Upper lobe of right lung (tissue), 1 donor: ENCODE data around the gene PARP16. TPM values are rescaled to one million over a fixed set of nuclear protein-coding genes. Genes with fewer than 3 reads are reported as not detected.

Experiments
- ATAC-seq: fragments of 200-7000 bp; cut with Tn5 transposase; one replicate; pipeline ENCODE4 v1.9.1; 2020; ENCODE audit warnings: mild to moderate bottlenecking, moderate library complexity
- DNase-seq: peaks from one replicate; pipeline ENCODE4 v3.0.0-alpha.2; 2020
- H3K27ac ChIP-seq: fragments of 200-600 bp; one replicate; pipeline ENCODE4 v1.8.0; 2022
- H3K27me3 ChIP-seq: fragments of 200-600 bp; one replicate; pipeline ENCODE4 v1.8.0; 2022; ENCODE audit warnings: mild to moderate bottlenecking
- H3K36me3 ChIP-seq: fragments of 200-600 bp; one replicate; pipeline ENCODE4 v1.8.0; 2022
- H3K4me1 ChIP-seq: fragments of 200-600 bp; one replicate; pipeline ENCODE4 v1.8.0; 2022
- H3K4me3 ChIP-seq: fragments of 200-600 bp; one replicate; pipeline ENCODE4 v1.8.0; 2022; ENCODE audit warnings: mild to moderate bottlenecking
- H3K9me3 ChIP-seq: fragments of 200-600 bp; one replicate; pipeline ENCODE4 v1.8.0; 2022
- intact Hi-C: fragments of 100-400 bp; cut with DNase I; formaldehyde crosslinking; loops from one replicate; pipeline ENCODE4 v1.11.0; 2022
- total RNA-seq: library from RNA; stranded (reverse); fragmentation: NEBNext Ultra II Directional; extraction: Animal tissue kit (Norgen Biotek cat#: 25700); gene quantifications from one replicate; pipeline ENCODE4 v1.2.1, GENCODE V29; 2021
- TF ChIP-seq, protein P1 (sequence below): fragments of 200-600 bp; IDR thresholded peaks from one replicate; pipeline ENCODE4 v1.8.0; 2022; ENCODE audit warnings: antibody characterized with exemption
- donor health status: DM: no; HTN: yes; CAD: no; lungs with severe emphysema.

The PARP16 gene
- total RNA-seq, 1 donor from 2014 or later = 8.3 TPM

- TF ChIP-seq, protein P1, sequence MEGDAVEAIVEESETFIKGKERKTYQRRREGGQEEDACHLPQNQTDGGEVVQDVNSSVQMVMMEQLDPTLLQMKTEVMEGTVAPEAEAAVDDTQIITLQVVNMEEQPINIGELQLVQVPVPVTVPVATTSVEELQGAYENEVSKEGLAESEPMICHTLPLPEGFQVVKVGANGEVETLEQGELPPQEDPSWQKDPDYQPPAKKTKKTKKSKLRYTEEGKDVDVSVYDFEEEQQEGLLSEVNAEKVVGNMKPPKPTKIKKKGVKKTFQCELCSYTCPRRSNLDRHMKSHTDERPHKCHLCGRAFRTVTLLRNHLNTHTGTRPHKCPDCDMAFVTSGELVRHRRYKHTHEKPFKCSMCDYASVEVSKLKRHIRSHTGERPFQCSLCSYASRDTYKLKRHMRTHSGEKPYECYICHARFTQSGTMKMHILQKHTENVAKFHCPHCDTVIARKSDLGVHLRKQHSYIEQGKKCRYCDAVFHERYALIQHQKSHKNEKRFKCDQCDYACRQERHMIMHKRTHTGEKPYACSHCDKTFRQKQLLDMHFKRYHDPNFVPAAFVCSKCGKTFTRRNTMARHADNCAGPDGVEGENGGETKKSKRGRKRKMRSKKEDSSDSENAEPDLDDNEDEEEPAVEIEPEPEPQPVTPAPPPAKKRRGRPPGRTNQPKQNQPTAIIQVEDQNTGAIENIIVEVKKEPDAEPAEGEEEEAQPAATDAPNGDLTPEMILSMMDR = no peak
- DNase-seq (no peak), ATAC-seq (no peak)
- intact Hi-C loops = no loop called here
- H3K36me3 ChIP-seq = no peaks in the 10 kb centered on the region
- H3K27ac ChIP-seq = no peak overlapping the region
- H3K4me3 ChIP-seq = no peak overlapping the region
- no peaks in the 10 kb centered on the region for H3K9me3 ChIP-seq
- no peaks in the 10 kb centered on the region for H3K4me1 ChIP-seq
- H3K27me3 ChIP-seq = no peaks in the 10 kb centered on the region
Measured at GRCh38 chr15:65217526-65218482, 68.9 kb downstream of the PARP16 start.

GRCh38 chr15:65215496-65215895, 71.2 kb downstream of the PARP16 start:
- H3K36me3 ChIP-seq = no peaks in the 10 kb centered on the region
- H3K4me1 ChIP-seq = peaks cover 9% of the 10 kb centered on the region
- H3K27ac ChIP-seq = no peak overlapping the region
- TF ChIP-seq, protein P1 = no peak
- H3K27me3 ChIP-seq = no peaks in the 10 kb centered on the region
- intact Hi-C loops = no loop called here
- DNase-seq (no peak), ATAC-seq (no peak)
- H3K9me3 ChIP-seq = no peaks in the 10 kb centered on the region
- H3K4me3 ChIP-seq = no peak overlapping the region

- TF ChIP-seq, protein P1 = no peak
- intact Hi-C loops = no loop called here
- ATAC-seq = no peak
Measured at GRCh38 chr15:65214010-65214409, 72.7 kb downstream of the PARP16 start.

GRCh38 chr15:65213241-65213640, 73.4 kb downstream of the PARP16 start:
- intact Hi-C loops = no loop called here
- no peaks in the 10 kb centered on the region for H3K36me3 ChIP-seq
- peaks cover 9% of the 10 kb centered on the region for H3K4me1 ChIP-seq
- no peaks in the 10 kb centered on the region for H3K27me3 ChIP-seq
- no peak overlapping the region for H3K27ac ChIP-seq
- H3K4me3 ChIP-seq = no peak overlapping the region
- no peaks in the 10 kb centered on the region for H3K9me3 ChIP-seq
- ATAC-seq (no peak), DNase-seq (no peak)
- TF ChIP-seq, protein P1 = no peak

More at GRCh38 chr15:65214010-65214409, 72.7 kb downstream of the PARP16 start:
- Histone ChIP-seq H3K4me3 (no peak overlapping the region), H3K27me3 (no peaks in the 10 kb centered on the region), H3K9me3 (no peaks in the 10 kb centered on the region), H3K36me3 (no peaks in the 10 kb centered on the region), H3K4me1 (peaks cover 9% of the 10 kb centered on the region), H3K27ac (no peak overlapping the region)
- no peak for DNase-seq

DNA sequence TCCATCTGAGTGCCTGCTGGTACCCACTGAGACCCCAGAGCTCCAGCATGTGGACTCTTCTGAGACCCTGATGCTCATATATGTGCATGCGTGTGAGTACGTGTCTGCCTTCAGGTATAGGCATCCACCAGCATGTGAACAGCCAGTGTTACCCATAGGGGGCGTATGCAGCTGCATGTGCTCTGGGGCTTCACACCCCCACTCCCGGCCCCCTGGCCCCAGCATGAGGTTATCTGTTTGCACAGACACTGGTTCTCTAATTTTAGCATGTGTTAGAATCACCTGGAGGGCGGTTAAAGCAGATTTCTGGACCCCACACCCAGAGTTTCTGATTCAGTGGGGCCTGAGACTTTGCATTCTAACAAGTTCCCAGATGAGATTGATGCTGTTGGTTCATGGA, 74.6 kb downstream of the PARP16 start:
- no peak overlapping the region for H3K27ac ChIP-seq
- TF ChIP-seq, protein P1 = peak; percentile 40
- no peak overlapping the region for H3K4me3 ChIP-seq
- H3K9me3 ChIP-seq = no peaks in the 10 kb centered on the region
- H3K27me3 ChIP-seq = no peaks in the 10 kb centered on the region
- no peak for DNase-seq
- no peaks in the 10 kb centered on the region for H3K36me3 ChIP-seq
- peaks cover 9% of the 10 kb centered on the region for H3K4me1 ChIP-seq
- intact Hi-C loops = no loop called here
- peak; percentile 41 for ATAC-seq
